Measurements from ENCODE around the gene TBC1D4.

TBC1D4 gene, protein sequence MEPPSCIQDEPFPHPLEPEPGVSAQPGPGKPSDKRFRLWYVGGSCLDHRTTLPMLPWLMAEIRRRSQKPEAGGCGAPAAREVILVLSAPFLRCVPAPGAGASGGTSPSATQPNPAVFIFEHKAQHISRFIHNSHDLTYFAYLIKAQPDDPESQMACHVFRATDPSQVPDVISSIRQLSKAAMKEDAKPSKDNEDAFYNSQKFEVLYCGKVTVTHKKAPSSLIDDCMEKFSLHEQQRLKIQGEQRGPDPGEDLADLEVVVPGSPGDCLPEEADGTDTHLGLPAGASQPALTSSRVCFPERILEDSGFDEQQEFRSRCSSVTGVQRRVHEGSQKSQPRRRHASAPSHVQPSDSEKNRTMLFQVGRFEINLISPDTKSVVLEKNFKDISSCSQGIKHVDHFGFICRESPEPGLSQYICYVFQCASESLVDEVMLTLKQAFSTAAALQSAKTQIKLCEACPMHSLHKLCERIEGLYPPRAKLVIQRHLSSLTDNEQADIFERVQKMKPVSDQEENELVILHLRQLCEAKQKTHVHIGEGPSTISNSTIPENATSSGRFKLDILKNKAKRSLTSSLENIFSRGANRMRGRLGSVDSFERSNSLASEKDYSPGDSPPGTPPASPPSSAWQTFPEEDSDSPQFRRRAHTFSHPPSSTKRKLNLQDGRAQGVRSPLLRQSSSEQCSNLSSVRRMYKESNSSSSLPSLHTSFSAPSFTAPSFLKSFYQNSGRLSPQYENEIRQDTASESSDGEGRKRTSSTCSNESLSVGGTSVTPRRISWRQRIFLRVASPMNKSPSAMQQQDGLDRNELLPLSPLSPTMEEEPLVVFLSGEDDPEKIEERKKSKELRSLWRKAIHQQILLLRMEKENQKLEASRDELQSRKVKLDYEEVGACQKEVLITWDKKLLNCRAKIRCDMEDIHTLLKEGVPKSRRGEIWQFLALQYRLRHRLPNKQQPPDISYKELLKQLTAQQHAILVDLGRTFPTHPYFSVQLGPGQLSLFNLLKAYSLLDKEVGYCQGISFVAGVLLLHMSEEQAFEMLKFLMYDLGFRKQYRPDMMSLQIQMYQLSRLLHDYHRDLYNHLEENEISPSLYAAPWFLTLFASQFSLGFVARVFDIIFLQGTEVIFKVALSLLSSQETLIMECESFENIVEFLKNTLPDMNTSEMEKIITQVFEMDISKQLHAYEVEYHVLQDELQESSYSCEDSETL (N-terminal part only)

DNA sequence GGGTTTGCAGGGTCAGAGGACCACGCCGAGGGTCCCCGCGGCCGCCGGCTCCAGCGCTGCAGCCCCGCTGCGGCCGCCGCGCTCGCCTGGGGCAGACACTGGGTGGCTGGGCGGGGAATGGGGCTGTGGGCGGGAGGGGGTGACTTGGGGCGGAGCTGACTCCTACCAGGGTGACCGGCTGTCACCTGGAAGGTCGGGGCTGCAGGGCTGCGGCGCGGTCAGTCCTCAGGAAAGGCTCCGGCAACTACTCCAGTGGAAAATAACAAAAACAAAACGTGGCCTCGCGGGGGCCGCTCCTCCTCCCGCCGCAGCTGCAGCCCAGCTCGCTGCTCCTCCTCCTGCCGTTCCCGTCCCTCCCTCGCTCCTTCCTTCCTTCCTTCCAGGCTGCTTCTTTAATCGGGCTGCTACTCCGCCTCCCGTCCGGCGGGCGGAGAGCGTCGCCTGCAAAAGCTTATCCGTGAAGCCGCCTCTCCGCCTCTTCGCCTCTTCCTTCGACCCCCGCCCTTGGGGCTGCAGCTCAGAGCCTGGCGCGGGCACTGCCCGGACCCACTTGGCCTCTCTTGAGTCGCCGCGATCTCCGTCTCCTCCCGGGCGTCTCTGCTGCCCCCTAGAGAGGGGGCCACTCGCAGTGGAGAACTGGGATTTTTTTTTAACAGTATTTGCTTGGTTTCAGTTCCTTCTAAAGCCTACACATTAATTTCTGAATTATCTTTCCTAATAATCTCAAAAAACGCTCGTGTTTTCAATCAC, at the start of gene TBC1D4:
Gene TBC1D4 (minus strand): TSS at position 100 of the 750 bp plus-strand sequence. CDS start 402 bp downstream, outside the sequence.
- peak; percentile 38 to 43 for DNase-seq

DNA sequence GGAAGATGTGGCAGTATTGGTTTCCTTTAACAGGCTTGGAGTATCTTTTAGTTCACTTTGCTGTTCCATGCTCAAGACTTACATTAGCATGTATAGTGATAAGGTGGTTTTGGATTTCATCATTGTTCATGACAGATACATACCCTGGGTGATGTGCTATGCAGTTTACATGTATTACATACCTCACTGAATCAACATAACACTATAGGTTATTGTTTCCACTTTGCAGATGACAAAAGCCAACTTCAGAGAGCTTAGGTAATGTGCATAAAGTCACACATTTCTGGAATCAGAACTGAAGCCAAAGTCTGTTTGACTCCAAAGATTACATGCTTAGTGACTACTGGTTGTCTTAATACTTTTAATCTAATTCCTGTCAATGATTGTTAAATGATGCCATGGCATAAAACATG, 48.6 kb upstream of the TBC1D4 start:
- no peak for DNase-seq

DNA sequence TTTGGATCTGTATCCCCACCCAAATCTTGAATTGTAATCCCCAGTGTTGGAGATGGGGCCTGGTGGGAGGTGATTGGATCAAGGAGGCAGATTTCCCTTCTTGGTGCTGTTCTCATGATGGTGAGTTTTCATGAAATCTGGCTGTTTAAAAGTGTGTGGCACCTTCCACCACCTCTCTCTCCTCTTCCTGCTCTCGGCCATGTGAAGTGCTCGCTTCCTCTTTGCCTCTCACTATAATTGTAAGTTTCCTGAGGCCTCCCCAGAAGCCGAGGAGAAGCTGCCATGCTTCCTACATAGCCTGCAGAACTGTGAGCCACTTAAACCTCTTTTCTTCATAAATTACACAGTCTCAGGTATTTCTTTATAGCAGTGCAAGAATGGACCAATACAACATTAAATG, 40.0 kb upstream of the TBC1D4 start:
- DNase-seq = no peak

DNA sequence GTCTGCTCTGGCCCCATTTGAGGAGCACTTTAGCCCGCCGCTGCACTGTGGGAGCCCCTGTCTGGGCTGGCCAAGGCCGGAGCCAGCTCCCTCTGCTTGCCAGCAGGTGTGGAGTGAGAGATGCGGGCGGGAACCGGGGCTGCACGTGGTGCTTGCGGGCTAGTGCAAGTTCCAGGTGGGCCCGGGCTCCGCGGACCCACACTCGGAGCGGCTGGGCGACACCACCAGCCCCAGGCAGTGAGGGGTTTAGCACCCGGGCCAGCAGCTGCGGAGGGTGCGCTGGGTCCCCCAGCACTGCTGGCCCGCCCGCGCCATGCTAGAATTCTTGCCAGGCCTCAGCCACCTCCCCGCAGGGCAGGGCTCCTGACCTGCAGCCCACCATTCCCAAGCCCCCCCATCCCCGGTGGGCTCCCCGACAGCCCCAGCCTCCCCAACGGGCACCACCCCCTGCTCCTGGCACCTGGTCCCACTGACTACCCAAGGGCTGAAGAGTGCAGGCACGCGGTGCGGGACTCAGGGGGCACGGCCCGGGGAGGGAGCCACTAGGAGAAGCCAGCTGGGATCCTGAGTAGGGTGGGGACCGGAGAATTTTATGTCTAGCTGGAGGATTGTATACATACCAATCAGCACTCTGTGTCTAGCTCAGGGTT, 36.6 kb upstream of the TBC1D4 start:
- no peak for DNase-seq

DNA sequence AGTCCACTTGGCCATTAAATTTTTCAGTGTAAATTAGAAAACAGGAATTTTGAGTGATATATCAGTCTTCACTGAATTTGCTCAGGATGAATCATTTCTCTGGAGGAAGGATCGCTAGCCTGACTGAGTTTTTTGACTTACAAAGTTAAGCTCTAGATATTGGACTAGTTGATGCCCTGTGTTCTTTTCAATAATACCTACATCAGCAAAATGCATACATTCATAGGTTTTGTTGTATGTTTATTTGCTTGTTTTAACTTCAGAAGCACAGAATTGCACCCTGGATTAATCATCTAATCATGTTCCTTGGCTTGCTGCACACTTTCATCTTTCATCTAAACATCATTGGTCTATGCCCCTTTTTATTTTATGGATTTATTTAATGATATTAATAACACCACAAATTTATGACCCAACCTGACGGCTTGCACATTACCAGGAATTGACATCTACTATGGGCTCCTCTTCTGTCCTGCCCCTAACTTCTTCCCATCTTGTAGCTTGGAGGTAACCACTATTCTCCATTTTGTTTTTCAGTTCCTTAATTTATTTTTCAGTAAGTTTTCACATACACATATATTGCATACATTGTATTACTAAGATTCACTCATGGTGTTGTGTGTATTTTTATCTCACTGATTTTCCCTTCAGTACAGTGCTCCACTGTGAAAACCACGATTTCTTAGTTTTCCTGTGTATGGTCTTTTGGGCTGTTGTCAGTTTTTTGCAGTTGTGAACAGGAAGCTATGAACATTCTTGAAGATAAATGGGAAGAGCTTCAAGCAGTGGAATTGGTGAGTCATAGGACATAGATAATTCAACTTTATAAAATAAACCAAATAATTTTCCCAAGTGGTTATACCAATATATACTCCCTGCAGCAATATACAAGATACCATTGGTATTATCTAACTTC, 32.4 kb upstream of the TBC1D4 start:
- no peak for DNase-seq

DNA sequence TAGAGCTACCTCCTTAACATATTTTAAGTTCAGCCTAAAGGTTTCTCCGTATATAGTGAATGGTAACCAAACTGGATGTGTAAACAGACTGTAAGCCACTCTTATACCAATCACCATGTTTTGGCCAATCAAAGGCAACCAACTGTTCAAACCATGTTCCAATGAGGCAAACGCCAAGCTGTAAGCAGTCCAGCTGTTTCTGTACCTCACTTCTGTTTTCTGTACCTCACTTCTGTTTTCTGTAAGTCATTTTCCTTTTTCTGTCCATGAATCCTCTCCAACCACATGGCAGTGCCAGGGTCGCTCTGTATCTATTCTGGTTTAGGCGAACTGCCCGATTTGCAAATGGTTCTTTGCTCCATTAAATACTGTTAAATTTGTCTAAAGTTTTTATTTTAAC, 31.3 kb upstream of the TBC1D4 start:
- DNase-seq = no peak

DNA sequence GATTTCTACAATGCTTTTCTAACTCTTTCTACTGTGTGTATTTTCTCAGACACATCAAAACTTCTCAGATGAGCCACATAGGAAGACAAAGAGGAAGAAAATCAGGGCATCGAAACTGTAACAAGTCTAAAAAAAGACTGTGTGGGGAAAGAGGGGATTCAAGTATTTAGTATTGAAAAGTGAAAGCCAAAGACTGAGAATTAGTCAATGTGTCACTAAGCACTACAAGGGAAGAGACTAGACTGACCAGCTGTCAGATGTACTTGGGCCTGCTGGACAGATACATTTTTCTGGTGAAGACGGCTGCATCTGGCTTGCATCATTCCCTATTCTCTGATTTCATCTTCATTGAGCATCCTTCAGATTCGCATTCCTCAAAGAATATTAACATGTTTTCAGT, 30.3 kb upstream of the TBC1D4 start:
- no peak for DNase-seq

DNA sequence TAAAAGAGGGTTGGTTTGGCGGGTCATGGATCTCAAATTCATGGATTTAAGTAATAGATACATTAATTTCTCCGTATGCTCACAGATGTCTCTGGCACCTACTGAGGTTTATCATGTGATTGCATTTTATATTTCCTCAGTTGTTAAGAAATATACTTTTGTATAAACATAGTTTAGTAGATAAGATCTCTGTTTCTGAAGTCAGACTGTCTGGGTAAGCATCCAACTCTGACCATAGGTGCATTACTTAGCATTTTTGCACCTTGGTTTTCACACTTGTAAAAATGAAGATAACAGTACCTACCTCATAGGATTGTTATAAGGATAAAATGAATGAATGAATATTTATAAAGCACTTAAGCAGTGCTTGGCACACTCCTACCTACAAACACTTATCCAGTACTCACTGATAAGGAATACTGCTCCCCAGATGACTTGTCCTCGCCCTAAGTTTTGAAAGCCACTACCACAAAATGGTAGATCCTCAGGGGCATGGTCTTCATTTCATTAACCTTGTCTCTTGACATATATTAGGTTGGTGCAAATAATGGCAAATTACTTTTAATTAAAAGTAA, 29.2 kb upstream of the TBC1D4 start:
- no peak for DNase-seq

DNA sequence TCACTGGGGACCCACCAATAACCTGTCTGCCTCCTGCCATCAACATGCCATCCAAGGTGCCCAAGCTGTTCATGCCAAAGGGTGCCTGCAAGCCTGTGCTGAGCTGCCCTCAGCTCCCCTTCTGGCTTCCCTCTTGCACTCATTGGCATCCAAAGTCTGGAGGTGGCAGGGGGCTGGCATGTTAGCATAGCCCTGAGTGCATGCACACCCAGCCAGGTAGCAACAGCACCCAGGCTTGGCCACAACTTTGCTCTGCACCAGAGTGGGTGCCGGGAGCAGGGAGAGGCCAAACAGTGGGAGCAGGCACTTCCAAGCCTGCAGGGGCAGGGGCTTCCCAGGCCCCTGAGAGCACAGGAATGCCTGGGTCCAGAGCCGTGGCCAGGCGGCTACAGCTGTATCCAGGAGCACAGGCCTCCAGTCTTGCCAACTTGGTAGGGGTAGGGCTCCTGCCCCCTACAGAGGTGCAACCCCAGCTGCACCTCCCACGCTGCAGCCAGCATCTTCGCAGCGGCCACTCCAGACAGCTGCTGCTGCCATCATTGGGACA, 26.1 kb upstream of the TBC1D4 start:
- DNase-seq = no peak

DNA sequence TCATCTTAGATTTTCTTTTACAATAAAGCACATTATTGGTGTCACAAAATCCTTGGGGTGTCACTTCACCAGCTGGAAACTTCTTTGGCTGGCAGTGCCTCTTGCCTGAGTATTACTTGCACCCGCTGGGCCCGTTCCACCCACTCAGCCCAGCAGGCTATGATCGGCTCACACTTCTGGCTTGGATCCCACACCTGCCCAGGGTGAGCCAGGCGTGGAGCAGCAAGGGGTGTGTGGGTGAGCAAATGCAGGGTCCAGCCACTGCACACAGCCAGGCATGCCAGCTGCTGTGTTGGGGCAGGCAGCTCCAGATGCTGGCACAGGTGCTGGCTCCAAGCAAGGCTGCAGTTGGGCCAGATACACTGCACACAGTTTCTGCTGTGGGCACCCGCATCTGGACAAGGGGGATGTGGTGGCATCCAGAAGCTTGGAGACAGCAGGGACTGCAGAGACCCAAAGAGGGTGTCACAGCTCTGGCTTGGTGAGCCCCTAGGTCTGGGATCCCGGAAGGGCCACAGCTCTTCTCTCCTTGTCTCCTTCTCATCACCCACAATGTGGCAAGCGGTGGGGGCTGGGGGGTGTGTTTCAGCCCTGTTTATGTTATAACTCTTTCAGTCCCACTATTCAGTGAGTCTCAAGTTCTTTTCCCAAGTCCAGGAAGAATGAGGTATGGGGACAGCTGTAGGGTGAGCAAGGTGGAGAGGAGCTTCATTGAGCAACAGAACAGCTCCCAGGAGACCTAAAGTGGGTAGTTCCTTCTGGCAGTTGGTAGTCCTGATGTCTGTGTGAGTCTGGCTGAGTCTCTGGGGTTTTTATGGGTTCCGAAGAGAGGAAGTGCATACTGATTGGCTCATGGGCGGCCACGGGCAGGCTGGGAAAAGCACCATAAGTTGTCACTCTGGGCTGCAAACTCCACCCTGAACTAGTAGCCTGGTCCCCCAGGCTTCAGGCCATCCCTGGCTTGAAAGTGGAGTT, 25.3 kb upstream of the TBC1D4 start:
- DNase-seq = no peak

DNA sequence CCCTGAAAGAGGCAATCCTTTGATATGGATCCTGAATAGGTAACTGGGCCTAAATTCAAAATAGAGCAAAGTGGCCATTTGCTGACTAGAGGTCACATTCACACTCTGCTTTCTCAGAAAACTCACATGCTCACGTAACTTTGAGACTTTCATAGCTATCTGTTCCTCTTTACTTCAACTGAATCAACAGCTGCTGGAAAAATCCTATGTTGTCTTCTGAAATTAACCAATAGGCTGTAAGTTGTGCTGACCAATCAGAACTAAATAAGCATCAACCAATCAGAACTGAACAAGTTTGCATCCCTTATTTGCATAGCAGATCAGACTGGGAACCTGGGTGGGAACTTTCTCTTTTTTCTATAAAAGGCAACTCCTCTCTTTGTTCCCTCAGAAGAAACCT, 24.0 kb upstream of the TBC1D4 start:
- no peak for DNase-seq

DNA sequence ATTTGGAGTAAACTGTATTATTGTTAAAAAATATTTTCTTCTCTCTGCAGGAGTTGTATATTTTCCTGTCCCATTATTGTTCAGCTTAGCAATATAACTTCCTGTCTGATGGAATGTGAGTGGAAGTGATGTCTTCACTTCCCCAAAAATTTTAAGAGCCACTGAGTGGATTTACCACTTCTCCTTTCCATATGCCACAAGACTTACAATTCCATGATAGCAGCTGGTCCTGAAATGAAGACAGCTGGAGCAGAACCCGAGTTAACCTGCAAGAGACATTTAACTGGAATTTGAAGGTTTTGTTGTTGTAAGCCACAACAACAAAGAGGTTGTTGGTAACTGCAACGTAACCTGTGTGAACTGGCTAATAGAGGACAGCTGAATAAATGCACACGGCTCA, 23.4 kb upstream of the TBC1D4 start:
- DNase-seq = no peak

DNA sequence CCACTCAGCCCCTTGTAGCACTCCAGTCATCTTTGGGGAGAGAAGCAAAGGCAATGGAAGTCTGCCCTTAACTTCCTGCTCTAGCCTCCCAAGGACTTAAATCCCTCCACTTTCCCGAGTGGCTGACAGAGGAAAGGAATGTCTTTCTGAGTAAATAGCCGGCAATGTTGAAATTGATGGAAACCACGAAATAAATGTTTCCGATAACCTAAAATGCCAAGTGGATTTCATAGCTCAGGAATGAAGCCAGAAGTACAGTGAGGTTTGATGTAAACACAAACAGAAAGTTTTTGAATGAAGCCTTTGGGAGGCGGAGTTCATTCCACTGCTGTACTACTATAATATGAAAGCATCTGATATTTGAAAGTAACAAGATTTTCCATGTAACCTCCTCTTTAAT, 14.0 kb upstream of the TBC1D4 start:
- DNase-seq = no peak

DNA sequence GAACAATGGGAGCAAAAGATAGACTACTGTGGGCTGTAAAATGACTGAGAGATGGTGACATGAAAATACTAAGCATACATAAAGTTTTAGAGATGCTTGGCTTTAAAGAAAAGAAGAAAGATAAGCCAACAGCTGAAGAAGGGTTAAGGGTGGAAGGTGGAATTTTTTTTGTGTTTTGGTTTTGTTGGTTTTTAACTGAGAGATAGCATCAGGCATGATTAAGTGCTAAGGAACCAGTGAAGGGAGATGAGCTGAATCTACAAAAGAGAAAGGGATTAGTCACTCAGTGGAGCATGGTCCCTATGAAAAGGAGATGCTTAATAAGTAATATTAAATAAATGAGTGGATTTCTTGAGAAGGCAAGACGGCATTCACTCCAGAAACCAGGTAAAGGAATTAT, 12.5 kb upstream of the TBC1D4 start:
- no peak for DNase-seq

DNA sequence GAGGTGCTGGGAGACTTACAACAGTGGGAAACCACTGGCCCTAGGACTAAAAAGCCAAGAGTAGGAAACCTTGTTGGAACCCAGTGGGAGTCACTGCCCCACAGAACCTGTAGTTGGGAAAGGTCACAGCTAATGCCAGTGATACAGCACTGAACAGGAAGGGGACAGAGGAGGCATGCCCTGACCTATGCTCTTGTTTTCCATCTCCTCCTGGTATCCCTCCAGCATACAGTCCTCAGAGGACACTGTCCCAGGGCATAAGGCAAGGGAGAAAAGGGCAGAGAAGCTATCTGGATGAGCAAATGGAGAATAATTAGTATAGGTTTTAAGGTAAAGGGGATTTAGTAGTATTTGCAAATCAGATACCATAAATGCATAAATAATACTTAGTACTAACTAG, 11.2 kb upstream of the TBC1D4 start:
- no peak for DNase-seq

DNA sequence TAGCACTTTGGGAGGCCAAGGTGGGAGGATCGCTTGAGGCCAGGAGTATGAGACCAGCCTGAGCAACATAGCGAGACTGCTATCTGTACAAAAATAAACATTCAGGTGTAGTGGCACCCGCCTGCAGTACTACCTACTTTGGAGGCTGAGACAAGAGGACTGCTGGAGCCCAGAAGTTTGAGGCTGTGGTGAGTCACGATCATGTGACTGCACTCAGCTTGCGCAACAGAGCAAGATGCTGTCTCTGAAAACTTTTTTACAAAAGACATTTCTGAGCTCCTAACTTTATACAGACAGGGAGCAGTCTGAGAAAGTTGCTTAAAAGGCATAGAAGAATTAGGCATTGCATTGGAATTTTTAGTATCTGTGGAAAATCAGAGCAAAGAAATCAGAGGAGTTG, 10.4 kb upstream of the TBC1D4 start:
- DNase-seq = no peak

DNA sequence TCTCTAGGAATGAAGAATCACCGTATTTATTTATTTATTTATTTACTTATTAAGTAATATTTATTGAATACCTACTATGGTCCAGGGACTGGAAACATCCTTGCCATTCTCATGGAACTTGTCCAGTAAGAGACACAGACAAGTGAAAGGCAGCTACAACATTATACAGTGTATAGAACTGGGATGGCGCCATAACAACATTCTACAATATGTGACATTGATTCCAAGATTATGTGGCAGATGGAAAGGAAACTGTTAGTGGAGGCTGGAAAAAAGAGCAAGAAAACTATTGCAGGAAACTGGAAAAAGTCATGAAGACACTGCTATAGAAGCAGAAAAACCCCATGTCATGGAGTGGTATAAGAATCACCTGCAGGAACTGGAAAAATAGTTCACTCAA, 9.4 kb upstream of the TBC1D4 start:
- DNase-seq = no peak

DNA sequence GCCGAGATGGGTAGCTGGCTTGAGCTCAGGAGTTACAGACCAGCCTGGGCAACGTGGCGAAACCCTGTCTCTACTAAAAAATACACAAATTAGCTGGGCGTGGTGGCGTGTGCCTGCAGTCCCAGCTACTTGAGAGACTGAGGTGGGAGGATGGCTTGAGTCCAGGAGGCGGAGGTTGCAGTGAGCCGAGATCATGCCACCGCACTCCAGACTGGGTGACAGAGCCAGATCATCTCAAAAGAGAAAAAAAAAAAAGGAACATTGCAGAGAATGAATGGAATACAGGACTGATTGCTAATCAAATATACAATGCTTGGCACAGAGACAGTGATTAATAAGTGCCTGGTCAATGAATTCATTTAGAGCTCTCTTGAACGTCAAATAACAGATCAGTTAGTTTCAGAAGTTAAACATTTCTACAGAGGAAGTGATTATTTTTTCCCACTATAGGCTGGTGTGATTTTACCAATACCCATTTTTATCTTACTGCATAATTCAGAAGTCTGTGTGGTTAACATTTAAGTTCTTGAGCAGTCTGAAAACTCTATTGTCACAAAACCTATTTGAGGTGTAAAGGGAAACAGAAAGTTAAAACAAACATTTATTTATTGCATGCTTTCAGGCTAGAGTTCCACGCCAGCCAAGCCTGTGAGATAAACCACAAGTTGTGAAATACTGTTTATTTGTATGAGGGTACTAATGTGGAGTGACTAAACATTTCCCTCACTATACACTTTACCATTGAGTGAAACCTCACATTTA, 7.7 kb upstream of the TBC1D4 start:
- no peak for DNase-seq
